HCT116 (cell line): ENCODE results near the gene SGK1. TPM values are rescaled to one million over a fixed set of nuclear protein-coding genes. Genes with fewer than 3 reads are reported as not detected.
"Not testable (repeated sequence)": the region's sequence is repeated elsewhere in the genome, so short reads cannot be mapped to it uniquely, and the experiment has no call there.

Experiments
- ATAC-seq: fragments of 200-7000 bp; cut with Tn5 transposase; 2 replicates; pipeline ENCODE4 v1.9.1; 2020; ENCODE audit warnings: mild to moderate bottlenecking, moderate library complexity
- BruUV-seq: library from RNA; stranded (reverse); fragments of 400-500 nt; replicated peaks from 2 replicates; lab custom pipeline; 2021; lab: Mats Ljungman, UMichigan
- CTCF ChIA-PET: fragments of 300-600 bp; sonication (Branson Sonifier 250); formaldehyde crosslinking; loops from one replicate; lab custom pipeline; 2021; ENCODE audit warnings: antibody characterized with exemption; lab: Charles Lee
- POLR2A ChIA-PET: fragments of 300-600, 350-600 bp; sonication (Branson Sonifier 250); formaldehyde crosslinking; loops from one replicate; lab custom pipeline; 2021; ENCODE audit warnings: antibody characterized with exemption; lab: Charles Lee
- RAD21 ChIA-PET, 2 experiments: fragments of 300-600 bp; sonication (Branson Sonifier 250); formaldehyde crosslinking; loops; one replicate each; lab custom pipeline; 2023; ENCODE audit warnings: low total read pairs in 2 of 2; ENCODE audit not compliant: uncharacterized antibody in 2 of 2, unreplicated experiment in 2 of 2, low non-redundant PET in 1 of 2; lab: Charles Lee
- DNase-seq: peaks from one replicate; pipeline ENCODE4 v3.0.0-alpha.2; 2010; ENCODE audit warnings: low read depth, low spot score
- H2AFZ ChIP-seq: fragments of 200-600 bp; shearing (Covaris generic), sonication (generic); 2 replicates; pipeline ENCODE4 v1.6.1; 2017; ENCODE audit warnings: low read depth, mixed run types, mixed read lengths, antibody characterized with exemption, low read length; ENCODE audit not compliant: poor library complexity, severe bottlenecking
- H3K27ac ChIP-seq: 2 replicates; pipeline ENCODE4 v1.5.1; 2012; ENCODE audit warnings: low read depth, low read length
- H3K27me3 ChIP-seq: fragments of 200-600 bp; sonication (generic); 2 replicates; pipeline ENCODE4 v1.6.1; 2016; ENCODE audit warnings: mixed run types, low read length, mixed read lengths; ENCODE audit not compliant: insufficient read depth
- H3K36me3 ChIP-seq, 2 experiments: fragments of 200-500 bp in 1 of 2; fragments of 200-600 bp in 1 of 2; sonication (Bioruptor generic) in 1 of 2; sonication (generic) in 1 of 2; 2 replicates each; pipeline versions ENCODE4 v1.5.1 to v1.6.1; 2014 to 2016; ENCODE audit warnings: low read length in 2 of 2, inconsistent platforms in 1 of 2, mixed read lengths in 1 of 2, mixed run types in 1 of 2; ENCODE audit not compliant: insufficient read depth in 2 of 2, control insufficient read depth in 1 of 2
- H3K4me1 ChIP-seq, 2 experiments: fragments of 200-600 bp in 1 of 2; sonication (generic) in 1 of 2; 2 replicates each; pipeline versions ENCODE4 v1.5.1 to v1.6.1; 2012 to 2017; ENCODE audit warnings: low read length in 2 of 2, inconsistent platforms in 1 of 2, mild to moderate bottlenecking in 1 of 2, mixed read lengths in 1 of 2, mixed run types in 1 of 2, moderate library complexity in 1 of 2; ENCODE audit not compliant: insufficient read depth in 2 of 2, control insufficient read depth in 1 of 2
- H3K4me2 ChIP-seq: fragments of 200-600 bp; sonication (generic); 2 replicates; pipeline ENCODE4 v1.6.1; 2017; ENCODE audit warnings: mixed run types, low read length, mixed read lengths
- H3K4me3 ChIP-seq, 2 experiments: fragments of 200-600 bp in 1 of 2; sonication (generic) in 1 of 2; replicated peaks in 1 of 2; 2 replicates each; pipeline ENCODE4 v1.5.1; 2011 to 2016; ENCODE audit warnings: low read length in 2 of 2, control low read depth in 1 of 2, low read depth in 1 of 2, mild to moderate bottlenecking in 1 of 2, mixed read lengths in 1 of 2, mixed run types in 1 of 2
- H3K79me2 ChIP-seq: fragments of 200-600 bp; sonication (generic); 2 replicates; pipeline ENCODE4 v1.6.1; 2017; ENCODE audit warnings: mild to moderate bottlenecking, mixed run types, low read length, moderate library complexity, mixed read lengths; ENCODE audit not compliant: insufficient read depth
- H3K9ac ChIP-seq: fragments of 200-600 bp; sonication (generic); 2 replicates; pipeline ENCODE4 v1.6.1; 2016; ENCODE audit warnings: low read length, mixed read lengths
- H3K9me2 ChIP-seq: fragments of 200-600 bp; sonication (generic), shearing (Covaris generic); 2 replicates; pipeline ENCODE4 v1.6.1; 2017; ENCODE audit warnings: mixed run types, mild to moderate bottlenecking, moderate library complexity; ENCODE audit not compliant: insufficient read depth
- H3K9me3 ChIP-seq, 2 experiments: fragments of 200-500 bp in 1 of 2; fragments of 200-600 bp in 1 of 2; sonication (Bioruptor generic) in 1 of 2; sonication (generic) in 1 of 2; 2 replicates each; pipeline ENCODE4 v1.6.1; 2014 to 2017; ENCODE audit warnings: low read length in 2 of 2, mixed read lengths in 2 of 2, inconsistent platforms in 1 of 2, low read depth in 1 of 2, mild to moderate bottlenecking in 1 of 2, mixed run types in 1 of 2, moderate library complexity in 1 of 2; ENCODE audit not compliant: control insufficient read depth in 1 of 2, insufficient read depth in 1 of 2
- H4K20me1 ChIP-seq: fragments of 200-600 bp; sonication (generic), shearing (Covaris generic); 2 replicates; pipeline ENCODE4 v1.6.1; 2017; ENCODE audit warnings: mixed run types, mild to moderate bottlenecking, moderate library complexity; ENCODE audit not compliant: insufficient read depth
- CBX3 ChIP-seq: IDR thresholded peaks from 2 replicates; pipeline ENCODE4 v1.6.1; 2012; ENCODE audit warnings: low read depth
- CEBPB ChIP-seq: IDR thresholded peaks from 2 replicates; pipeline ENCODE4 v1.6.1; 2012; ENCODE audit warnings: low read depth
- EGR1 ChIP-seq: IDR thresholded peaks from 2 replicates; pipeline ENCODE4 v1.6.1; 2012; ENCODE audit warnings: low read depth
- EZH2 ChIP-seq: fragments of 200-600 bp; sonication (generic); IDR thresholded peaks from 2 replicates; pipeline ENCODE4 v1.6.1; 2017; ENCODE audit warnings: antibody characterized with exemption, mixed run types
- EZH2phosphoT487 ChIP-seq: fragments of 200-600 bp; IDR thresholded peaks from 2 replicates; pipeline ENCODE4 v1.6.1; 2018; ENCODE audit warnings: antibody characterized with exemption, borderline replicate concordance
- FOSL1 ChIP-seq: IDR thresholded peaks from 2 replicates; pipeline ENCODE4 v1.6.1; 2012; ENCODE audit warnings: low read depth
- RAD21 ChIP-seq: IDR thresholded peaks from 2 replicates; pipeline ENCODE4 v1.6.1; 2012; ENCODE audit warnings: low read depth, mild to moderate bottlenecking
- REST ChIP-seq: IDR thresholded peaks from 2 replicates; pipeline ENCODE4 v1.6.1; 2012; ENCODE audit warnings: low read depth
- SIN3A ChIP-seq: IDR thresholded peaks from 2 replicates; pipeline ENCODE4 v1.6.1; 2012; ENCODE audit warnings: low read depth
- SRF ChIP-seq: IDR thresholded peaks from 2 replicates; pipeline ENCODE4 v1.6.1; 2012; ENCODE audit warnings: low read depth
- YY1 ChIP-seq: IDR thresholded peaks from 2 replicates; pipeline ENCODE4 v1.6.1; 2011; ENCODE audit warnings: low read length, low read depth, moderate library complexity, mild to moderate bottlenecking; ENCODE audit not compliant: insufficient replicate concordance; ENCODE audit errors: extremely low read depth
- ZBTB33 ChIP-seq: IDR thresholded peaks from 2 replicates; pipeline ENCODE4 v1.6.1; 2011; ENCODE audit warnings: mild to moderate bottlenecking, low read length, moderate library complexity; ENCODE audit not compliant: insufficient replicate concordance; ENCODE audit errors: extremely low read depth
- ZNF274 ChIP-seq: fragments of 200-500 bp; sonication (Bioruptor generic); IDR thresholded peaks from 2 replicates; pipeline ENCODE4 v1.6.1; 2014; ENCODE audit warnings: mild to moderate bottlenecking, low read depth, low read length, inconsistent platforms
- intact Hi-C: fragments of 100-400 bp; cut with micrococcal nuclease; formaldehyde crosslinking; loops from 2 replicates; pipeline ENCODE4 v1.10.0; 2022
- total RNA-seq: library from RNA; stranded (reverse); gene quantifications from one replicate; pipeline ENCODE4 v1.2.1, GENCODE V29; 2021; ENCODE audit not compliant: unreplicated experiment

Gene SGK1
- total RNA-seq, 1 experiment from 2014 or later = 4.5 TPM

DNA sequence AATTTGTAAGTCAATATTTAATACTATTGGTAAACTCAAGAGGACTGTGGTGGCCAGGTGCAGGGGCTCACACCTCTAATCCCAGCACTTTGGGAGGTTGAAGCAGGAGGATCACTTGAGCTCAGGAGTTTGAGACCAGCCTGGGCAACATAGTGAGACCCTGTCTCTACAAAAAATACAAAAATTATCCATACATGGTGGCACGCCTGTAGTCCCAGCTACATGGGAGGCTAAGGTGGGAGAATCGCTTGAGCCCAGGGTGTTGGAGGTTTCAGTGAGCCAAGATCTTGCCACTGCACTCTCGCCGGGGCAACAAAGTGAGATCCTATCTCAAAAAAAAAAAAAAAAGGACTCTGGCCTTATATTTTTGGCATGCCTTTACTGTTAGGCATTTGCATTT lies 137.4 kb downstream of the SGK1 start:
- H4K20me1 ChIP-seq = not testable (repeated sequence)

GRCh38 chr6:134178161-134179044 lies 139.5 kb downstream of the SGK1 start:
- no TSS peak for BruUV-seq
- ChIA-PET RAD21 (no interaction called here), POLR2A (no interaction called here), CTCF (interaction anchor here (0.9 to 2.6 kb wide), 5 partner anchors 462 to 762 kb away, joined by 5 to 13 read pairs (median 6); no protein-coding TSS in a partner anchor)
- Histone ChIP-seq H3K4me2 (peak overlapping the region; percentile 68), H3K27ac (no peak overlapping the region), H4K20me1 (no peaks in the 10 kb centered on the region), H3K79me2 (no peaks in the 10 kb centered on the region), H2AFZ (peak overlapping the region; percentile 100), H3K4me1 (peaks cover 8 to 21% of the 10 kb centered on the region in 2 experiments), H3K4me3 (peak overlapping the region; percentile 36 to 40), H3K9me2 (no peaks in the 10 kb centered on the region), H3K9ac (peak overlapping the region; percentile 7; the same call in 1 of the 2 replicates), H3K27me3 (no peaks in the 10 kb centered on the region), H3K36me3 (no peaks in the 10 kb centered on the region), H3K9me3 (no peaks in the 10 kb centered on the region)
- DNase-seq (peak; percentile 92), ATAC-seq (peak; percentile 78)
- intact Hi-C loops = loop anchor here (1.0 to 10.0 kb wide), 3 partner anchors 356 to 645 kb away; no protein-coding TSS in a partner anchor
- TF ChIP-seq ZNF274 (no peak), EGR1 (no peak), FOSL1 (no peak), EZH2 (no peak), RAD21 (peak; percentile 92), REST (no peak), EZH2phosphoT487 (no peak), ZBTB33 (no peak), CEBPB (no peak), SIN3A (no peak), CBX3 (no peak), YY1 (peak; percentile 13), SRF (no peak)

More for the DNA sequence above, 137.4 kb downstream of the SGK1 start:
- H3K4me2 ChIP-seq, intact Hi-C loops, H3K9me3 ChIP-seq, ATAC-seq, H3K9ac ChIP-seq, H2AFZ ChIP-seq, H3K36me3 ChIP-seq, H3K27me3 ChIP-seq, H3K27ac ChIP-seq, BruUV-seq, RAD21 ChIA-PET, DNase-seq, H3K9me2 ChIP-seq, H3K79me2 ChIP-seq, H3K4me3 ChIP-seq: not testable (repeated sequence)
- peaks cover 4 to 20% of the 10 kb centered on the region in 2 experiments for H3K4me1 ChIP-seq
- ChIA-PET CTCF (interaction anchor here (1.9 kb wide), 1 partner anchor 643 kb away, joined by 6 read pairs; no protein-coding TSS in a partner anchor), POLR2A (interaction anchor here (0.6 kb wide), 1 partner anchor 410 kb away, joined by 3 read pairs; no protein-coding TSS in a partner anchor)
